Esophagus squamous epithelium (tissue), 5 donors: Measurements from ENCODE around the gene IFT43. TPM values are rescaled to one million over a fixed set of nuclear protein-coding genes. Genes with fewer than 3 reads are reported as not detected.
A peak's percentile ranks its signal among the peaks of the same experiment; 100 is the strongest.

Experiments
- DNase-seq: peaks from one replicate; lab custom pipeline; 2025; lab: John Stamatoyannopoulos, UW
- H3K27ac ChIP-seq, 4 donors: fragments of 200-600 bp; sonication (generic); one replicate each; pipeline ENCODE4 v1.5.1; 2016 to 2019; ENCODE audit warnings: mild to moderate bottlenecking in 1 of 4
- H3K27me3 ChIP-seq, 4 donors: fragments of 200-600 bp; sonication (generic); 1 replicate in 3 of 4; 2 replicates in 1 of 4; pipeline versions ENCODE4 v1.5.1 to v1.6.0; 2017 to 2021; ENCODE audit warnings: antibody characterized with exemption in 1 of 4
- H3K36me3 ChIP-seq, 3 donors: fragments of 200-600 bp; sonication (generic); one replicate each; pipeline ENCODE4 v1.5.1; 2016 to 2019
- H3K4me1 ChIP-seq, 3 donors: fragments of 200-600 bp; sonication (generic); one replicate each; pipeline ENCODE4 v1.5.1; 2017 to 2019
- H3K4me3 ChIP-seq, 4 donors: fragments of 200-600 bp; sonication (generic); 1 replicate in 3 of 4; 2 replicates in 1 of 4; pipeline ENCODE4 v1.5.1; 2016 to 2019; ENCODE audit warnings: mild to moderate bottlenecking in 2 of 4, moderate library complexity in 1 of 4
- H3K9me3 ChIP-seq, 3 donors: fragments of 200-600 bp; sonication (generic); one replicate each; pipeline ENCODE4 v1.5.1; 2016 to 2019
- POLR2A ChIP-seq, 4 donors: fragments of 450-650 bp; IDR thresholded peaks; one replicate each; pipeline ENCODE4 v1.6.1; 2017; ENCODE audit warnings: antibody characterized with exemption in 4 of 4, mild to moderate bottlenecking in 4 of 4, moderate library complexity in 3 of 4
- WGBS, 2 donors: methylation state at CpG; one replicate each; pipeline ENCODE4 v1.1.5; 2018; 5-methylcytosine and 5-hydroxymethylcytosine counted together
- intact Hi-C: fragments of 100-400 bp; cut with DNase I; formaldehyde crosslinking; loops from one replicate; pipeline ENCODE4 v1.15.0; 2022
- total RNA-seq, 4 donors: library from RNA; depleted of rRNA; stranded (reverse); fragments of >200 nt; gene quantifications; one replicate each; pipeline ENCODE4 v1.1.0, GENCODE V29; 2016
- TF ChIP-seq, protein P1 (sequence below), 6 experiments: fragments of 450-650 bp in 4 of 6; fragments of 200-600 bp in 2 of 6; sonication (generic) in 2 of 6; IDR thresholded peaks; one replicate each; pipeline ENCODE4 v1.5.1; 2016 to 2019; ENCODE audit warnings: antibody characterized with exemption in 6 of 6, mild to moderate bottlenecking in 4 of 6, moderate library complexity in 4 of 6
- donor health status: DM: yes; HTN: yes; CAD: no.

The IFT43 gene
- total RNA-seq, 4 donors from 2014 or later = 15.4 to 28.8 (median 17.5) TPM

GRCh38 chr14:75979071-75979571 lies 6.4 kb upstream of the IFT43 start:
- H3K4me3 ChIP-seq = peak overlapping the region; percentile 2 to 91 (median 64)
- no peaks in the 10 kb centered on the region for H3K27me3 ChIP-seq
- peaks cover 13 to 60% (median 20%) of the 10 kb centered on the region in 3 donors for H3K4me1 ChIP-seq
- intact Hi-C loops = no loop called here
- no peak for TF ChIP-seq POLR2A (IDR thresholded peaks at IDR 0.05)
- TF ChIP-seq, protein P1, sequence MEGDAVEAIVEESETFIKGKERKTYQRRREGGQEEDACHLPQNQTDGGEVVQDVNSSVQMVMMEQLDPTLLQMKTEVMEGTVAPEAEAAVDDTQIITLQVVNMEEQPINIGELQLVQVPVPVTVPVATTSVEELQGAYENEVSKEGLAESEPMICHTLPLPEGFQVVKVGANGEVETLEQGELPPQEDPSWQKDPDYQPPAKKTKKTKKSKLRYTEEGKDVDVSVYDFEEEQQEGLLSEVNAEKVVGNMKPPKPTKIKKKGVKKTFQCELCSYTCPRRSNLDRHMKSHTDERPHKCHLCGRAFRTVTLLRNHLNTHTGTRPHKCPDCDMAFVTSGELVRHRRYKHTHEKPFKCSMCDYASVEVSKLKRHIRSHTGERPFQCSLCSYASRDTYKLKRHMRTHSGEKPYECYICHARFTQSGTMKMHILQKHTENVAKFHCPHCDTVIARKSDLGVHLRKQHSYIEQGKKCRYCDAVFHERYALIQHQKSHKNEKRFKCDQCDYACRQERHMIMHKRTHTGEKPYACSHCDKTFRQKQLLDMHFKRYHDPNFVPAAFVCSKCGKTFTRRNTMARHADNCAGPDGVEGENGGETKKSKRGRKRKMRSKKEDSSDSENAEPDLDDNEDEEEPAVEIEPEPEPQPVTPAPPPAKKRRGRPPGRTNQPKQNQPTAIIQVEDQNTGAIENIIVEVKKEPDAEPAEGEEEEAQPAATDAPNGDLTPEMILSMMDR (IDR thresholded peaks at IDR 0.05) = peak in 5 of 6 experiments; percentile 38 to 57 (median 44)
- peak overlapping the region in 3 of 4 donors; percentile 91 to 97 (median 92) for H3K27ac ChIP-seq
- DNase-seq = no peak
- H3K36me3 ChIP-seq = no peaks in the 10 kb centered on the region
- WGBS, 2 donors = 45 to 65% methylated on average over 12 to 13 of the region's 14 CpGs
- H3K9me3 ChIP-seq = no peaks in the 10 kb centered on the region

- Histone ChIP-seq H3K9me3 (no peaks in the 10 kb centered on the region), H3K4me3 (peak overlapping the region; percentile 2 to 91 (median 64)), H3K4me1 (peaks cover 13 to 63% (median 20%) of the 10 kb centered on the region in 3 donors), H3K36me3 (no peaks in the 10 kb centered on the region), H3K27me3 (no peaks in the 10 kb centered on the region), H3K27ac (peak overlapping the region in 3 of 4 donors; percentile 91 to 97 (median 92))
- TF ChIP-seq POLR2A (IDR thresholded peaks at IDR 0.05) = no peak
- TF ChIP-seq, protein P1 (IDR thresholded peaks at IDR 0.05) = no peak
- DNase-seq = no peak
- intact Hi-C loops = loop anchor here (5.0 kb wide), 2 partner anchors 73 to 273 kb away; no protein-coding TSS in a partner anchor
- WGBS, 2 donors = 61 to 62% methylated on average over 16 to 19 of the region's 27 CpGs
Observed at GRCh38 chr14:75979648-75980565, 5.7 kb upstream of the IFT43 start.

- Histone ChIP-seq H3K27me3 (no peaks in the 10 kb centered on the region), H3K27ac (peak overlapping the region; percentile 88 to 97 (median 92)), H3K9me3 (no peaks in the 10 kb centered on the region), H3K36me3 (no peaks in the 10 kb centered on the region), H3K4me1 (peaks cover 13 to 70% (median 24%) of the 10 kb centered on the region in 3 donors), H3K4me3 (peak overlapping the region in 3 of 4 donors; percentile 63 to 91 (median 65))
- intact Hi-C loops = loop anchor here (5.0 kb wide), 2 partner anchors 74 to 274 kb away; no protein-coding TSS in a partner anchor
- no peak for TF ChIP-seq POLR2A (IDR thresholded peaks at IDR 0.05)
- TF ChIP-seq, protein P1 (IDR thresholded peaks at IDR 0.05) = no peak
- DNase-seq = no peak
- 36 to 43% methylated on average over 6 to 8 of the region's 8 CpGs for WGBS, 2 donors
Observed at GRCh38 chr14:75980856-75981255, 4.7 kb upstream of the IFT43 start.

- H3K4me3 ChIP-seq = peak within 1 kb of the TSS; percentile 63 to 91 (median 72)
- H3K27ac ChIP-seq = peak within 1 kb of the TSS; percentile 88 to 97 (median 92)
- no peaks in the 10 kb centered on the region for H3K9me3 ChIP-seq
- no peak for DNase-seq
- intact Hi-C loops = loop anchor here (5.0 kb wide), 2 partner anchors 74 to 274 kb away; no protein-coding TSS in a partner anchor
- WGBS, 2 donors = 1 to 2% methylated on average over 25 to 26 of the region's 26 CpGs
- no peaks in the 10 kb centered on the region for H3K27me3 ChIP-seq
- H3K4me1 ChIP-seq = peaks cover 13 to 75% (median 29%) of the 10 kb centered on the region in 3 donors
- no peaks in the 10 kb centered on the region for H3K36me3 ChIP-seq
- TF ChIP-seq POLR2A (IDR thresholded peaks at IDR 0.05) = peak in 2 of 4 donors; percentile 56 to 74
- TF ChIP-seq, protein P1 (IDR thresholded peaks at IDR 0.05) = no peak
Observed at GRCh38 chr14:75981426-75982265, 3.9 kb upstream of the IFT43 start, which contains the start of gene TGFB3. Gene TGFB3, minus strand, starts transcription at chr14:75981995. Its CDS starts 1,102 bp downstream, at chr14:75980893.
